Measurements from ENCODE around the gene FYCO1. TPM values are rescaled to one million over a fixed set of nuclear protein-coding genes. Genes with fewer than 3 reads are reported as not detected.
A peak's percentile ranks its signal among the peaks of the same experiment; 100 is the strongest.

Gene FYCO1
- total and polyA plus RNA-seq, 9 of the 15 experiments (the other 6 are each of a cell fraction or from before 2014, with no cell fraction given) = 2.1 to 13.8 (median 7.4) TPM

GRCh38 chr3:45942051-45942825 is 53.4 kb downstream of the FYCO1 start:
- H3K4me2 ChIP-seq (ENCODE audit: insufficient read depth, low read length) = no peak overlapping the region
- ChIA-PET POLR2A (interaction anchor here (1.0 kb wide), 1 partner anchor 9 kb away, joined by 3 read pairs; no protein-coding TSS in a partner anchor), CTCF (ENCODE audit: low intra/inter-chr PET ratio) (no interaction called here)
- BruUV-seq (replicated peaks) = no TSS peak
- FAIRE-seq (no peak), DNase-seq (ENCODE audit: extremely low read depth in 1 of 4, low spot score in 3 of 4) (no peak), ATAC-seq (no peak)
- H3K4me1 ChIP-seq (replicated peaks in 1 of 2; ENCODE audit: control insufficient read depth in 2 of 2, insufficient read depth in 2 of 2, low read length in 2 of 2) = peaks cover 4 to 6% of the 10 kb centered on the region in 2 experiments; a peak in 1 of 5 replicates
- H3K9ac ChIP-seq (ENCODE audit: insufficient read depth in 1 of 2, low read depth in 2 of 2, low read length in 2 of 2) = no peak overlapping the region
- H3K27ac ChIP-seq (ENCODE audit: extremely low read depth, low read depth, low read length) = no peak overlapping the region
- 0 out of 2 replicates have a peak, but pooled peaks have one; percentile 5 for TF ChIP-seq NFIX (CRISPR knock-in tag; IDR thresholded peaks at IDR 0.05; ENCODE audit: low read depth)
- TF ChIP-seq GMEB1 (CRISPR knock-in tag; IDR thresholded peaks at IDR 0.05) = 0 out of 2 replicates have a peak, but pooled peaks have one; percentile 11
- no peak for TF ChIP-seq ZNF134 (CRISPR knock-in tag; conservative IDR thresholded peaks at IDR 0.05)
- no peaks in the 10 kb centered on the region for H3K9me3 ChIP-seq (replicated peaks; ENCODE audit: control insufficient read depth, insufficient read depth, low read depth, low read length)
- no peaks in the 10 kb centered on the region for H3K9me1 ChIP-seq (ENCODE audit: control insufficient read depth, insufficient read depth, low read length)
- H3K4me3 ChIP-seq = no peak overlapping the region
- H3K27me3 ChIP-seq (ENCODE audit: control insufficient read depth in 2 of 2, insufficient read depth in 2 of 2, low read length in 2 of 2) = no peaks in the 10 kb centered on the region
- intact Hi-C loops (cut with micrococcal nuclease) (no loop called here), in situ Hi-C loops (cut with MboI) (loop anchor here (5.0 kb wide), 1 partner anchor 135 kb away; no protein-coding TSS in a partner anchor)
- no peaks in the 10 kb centered on the region for H3K79me2 ChIP-seq (ENCODE audit: control insufficient read depth, insufficient read depth, low read length)
- H2AFZ ChIP-seq (ENCODE audit: low read depth, low read length) = no peak overlapping the region
- H3K36me3 ChIP-seq (ENCODE audit: control insufficient read depth, insufficient read depth, low read length) = peaks cover 32% of the 10 kb centered on the region; the same call in 2 of the 3 replicates
- 0 out of 2 replicates have a peak, but pooled peaks cover 10% of the 10 kb centered on the region for H4K20me1 ChIP-seq (replicated peaks; ENCODE audit: control insufficient read depth, insufficient read depth, low read length)
- 48% methylated on average over 6 of the region's 6 CpGs for WGBS (ENCODE audit: insufficient coverage, low coverage, missing lambda C conversion rate)

All from K562 (cell line).